Activated naive CD8-positive, alpha-beta T cell treated with anti-CD3 and anti-CD28 coated beads for 36 hours (primary cell): ENCODE measurements around the gene NOM1. TPM values are rescaled to one million over a fixed set of nuclear protein-coding genes. Genes with fewer than 3 reads are reported as not detected.
A peak's percentile ranks its signal among the peaks of the same experiment; 100 is the strongest.

Experiments used
- DNase-seq: peaks from one replicate; pipeline ENCODE4 v3.0.0; 2021
- H3K27ac Mint-ChIP-seq: one replicate; pipeline ENCODE4 v1.8.0; 2022; ENCODE audit warnings: mild to moderate bottlenecking, moderate library complexity, mixed read lengths
- H3K27me3 Mint-ChIP-seq: one replicate; pipeline ENCODE4 v1.8.0; 2022; ENCODE audit warnings: mild to moderate bottlenecking, mixed read lengths
- H3K36me3 Mint-ChIP-seq: one replicate; pipeline ENCODE4 v1.8.0; 2021; ENCODE audit warnings: mild to moderate bottlenecking, mixed read lengths
- H3K4me1 Mint-ChIP-seq: one replicate; pipeline ENCODE4 v1.8.0; 2021; ENCODE audit warnings: mixed read lengths
- H3K4me3 Mint-ChIP-seq: one replicate; pipeline ENCODE4 v1.8.0; 2022; ENCODE audit warnings: mild to moderate bottlenecking, moderate library complexity, mixed read lengths
- H3K9me3 Mint-ChIP-seq: one replicate; pipeline ENCODE4 v1.8.0; 2022; ENCODE audit warnings: mixed read lengths
- total RNA-seq, 2 experiments: library from RNA; stranded (reverse); gene quantifications; one replicate each; pipeline ENCODE4 v1.2.3, GENCODE V29; 2021

Gene NOM1
- total RNA-seq, 2 experiments from 2014 or later: 31.5 to 35.4 TPM

DNA sequence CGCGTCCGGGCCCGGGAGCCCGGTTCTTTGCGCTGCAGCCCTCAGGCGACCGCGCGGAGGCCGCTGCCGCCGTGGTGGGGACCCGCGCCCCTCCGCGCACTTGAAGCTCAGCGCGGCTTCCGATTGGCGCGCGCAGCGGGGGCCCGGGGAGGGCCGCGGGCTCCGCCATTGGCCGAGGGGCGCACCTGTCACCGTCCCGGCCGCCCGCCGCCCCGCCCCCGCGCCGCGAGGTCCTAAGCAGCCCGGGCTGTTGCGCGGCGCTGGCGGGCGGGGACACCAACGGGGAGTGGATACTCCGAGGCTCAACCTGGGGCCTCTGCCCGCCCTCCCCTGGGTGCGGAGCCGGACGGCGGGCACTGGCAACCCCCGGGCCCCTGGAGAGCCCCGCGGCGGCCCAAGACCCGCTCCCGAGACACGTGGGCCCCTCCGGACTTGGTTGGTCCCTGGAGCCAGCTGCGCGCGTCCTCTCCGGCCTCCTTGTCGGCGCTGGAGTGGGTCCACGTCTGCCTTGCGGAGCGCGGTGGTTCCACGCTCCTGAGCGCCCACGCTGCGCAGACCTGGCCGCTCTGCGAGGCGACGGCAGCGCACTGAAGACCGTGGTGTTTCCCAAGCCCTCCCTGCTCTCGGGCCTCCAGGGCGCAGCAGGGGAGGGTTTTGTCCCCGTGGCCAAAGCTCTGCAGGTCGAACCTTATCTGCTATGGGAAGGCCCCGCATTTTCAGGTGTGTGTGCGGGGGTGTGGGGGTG is 61.2 kb downstream of the NOM1 start, which contains the start of gene MNX1:
Gene MNX1 (minus strand): TSS at position 76 of the 745 bp plus-strand sequence. CDS start 313 bp downstream, outside the sequence.
- DNase-seq: peak; percentile 68
- Mint-ChIP-seq H3K9me3 (no peaks in the 10 kb centered on the region), H3K4me1 (peaks cover 14% of the 10 kb centered on the region), H3K27ac (no peak within 1 kb of the TSS), H3K36me3 (no peaks in the 10 kb centered on the region), H3K27me3 (peaks cover 88% of the 10 kb centered on the region), H3K4me3 (peak within 1 kb of the TSS; percentile 51)

DNA sequence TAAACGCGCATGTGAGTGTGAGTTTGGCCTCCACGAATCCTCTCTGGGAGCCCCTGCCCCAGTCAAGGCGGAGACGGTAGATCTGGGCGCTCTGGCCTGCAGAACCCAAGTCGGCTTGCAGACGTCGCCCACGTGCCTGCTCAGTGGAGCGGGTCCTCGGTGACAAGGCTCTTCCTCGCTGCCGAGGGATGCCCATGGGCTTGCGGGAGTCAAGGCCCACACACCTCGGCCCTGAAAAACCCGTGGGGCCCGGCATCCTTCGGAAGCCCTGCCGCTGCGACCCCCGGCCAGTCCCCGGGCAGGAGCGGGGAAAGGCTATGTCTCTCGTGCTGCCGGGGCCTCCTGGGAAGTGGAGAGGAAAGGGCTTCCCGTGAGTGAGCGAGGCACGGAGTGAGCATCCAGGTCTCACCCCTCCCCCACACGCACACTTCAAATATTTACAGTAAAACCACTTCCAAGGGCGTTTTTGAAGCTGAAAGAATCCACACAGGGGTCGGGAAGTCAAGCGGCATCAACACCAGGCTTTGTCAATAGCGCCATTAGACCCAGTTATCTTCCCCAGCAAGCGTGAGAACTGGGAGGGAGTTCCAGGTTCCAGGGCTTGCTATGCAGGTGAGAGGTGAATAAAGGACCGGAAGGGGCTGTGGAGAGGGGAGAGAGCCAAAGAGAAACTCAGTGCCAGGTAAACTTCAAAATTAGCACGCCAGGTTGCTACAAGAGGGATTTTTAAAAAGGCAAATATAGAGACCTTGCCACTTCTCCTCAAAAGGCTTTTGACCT is 62.0 kb downstream of the NOM1 start:
- no peak for DNase-seq
- H3K4me3 Mint-ChIP-seq: peak overlapping the region; percentile 48
- H3K36me3 Mint-ChIP-seq: no peaks in the 10 kb centered on the region
- no peak overlapping the region for H3K27ac Mint-ChIP-seq
- H3K9me3 Mint-ChIP-seq: no peaks in the 10 kb centered on the region
- peaks cover 20% of the 10 kb centered on the region for H3K4me1 Mint-ChIP-seq
- peaks cover 88% of the 10 kb centered on the region for H3K27me3 Mint-ChIP-seq

DNA sequence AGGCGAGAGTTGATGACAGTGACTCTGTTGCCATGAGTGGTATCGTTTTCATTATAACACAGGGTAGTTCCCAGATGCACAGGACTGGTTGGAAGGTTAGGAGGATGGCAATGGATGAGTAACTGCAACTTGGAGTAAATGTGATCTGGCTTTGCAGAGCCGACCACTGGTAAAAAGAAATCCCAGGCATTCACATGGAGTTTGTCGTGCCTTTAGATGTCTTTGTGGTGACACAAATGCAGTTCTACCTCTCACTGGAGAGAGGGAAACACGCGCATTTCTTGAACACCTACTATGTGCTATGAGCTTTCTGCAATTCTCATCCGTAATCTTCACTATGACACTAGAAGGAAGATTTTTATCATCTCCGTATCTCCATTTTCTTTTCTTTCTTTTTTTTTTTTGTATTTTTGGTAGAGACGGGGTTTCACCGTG is 62.6 kb downstream of the NOM1 start:
- DNase-seq: no peak
- no peak overlapping the region for H3K4me3 Mint-ChIP-seq
- H3K27me3 Mint-ChIP-seq: peaks cover 88% of the 10 kb centered on the region
- H3K36me3 Mint-ChIP-seq: no peaks in the 10 kb centered on the region
- H3K27ac Mint-ChIP-seq: no peak overlapping the region
- no peaks in the 10 kb centered on the region for H3K9me3 Mint-ChIP-seq
- H3K4me1 Mint-ChIP-seq: peaks cover 25% of the 10 kb centered on the region

DNA sequence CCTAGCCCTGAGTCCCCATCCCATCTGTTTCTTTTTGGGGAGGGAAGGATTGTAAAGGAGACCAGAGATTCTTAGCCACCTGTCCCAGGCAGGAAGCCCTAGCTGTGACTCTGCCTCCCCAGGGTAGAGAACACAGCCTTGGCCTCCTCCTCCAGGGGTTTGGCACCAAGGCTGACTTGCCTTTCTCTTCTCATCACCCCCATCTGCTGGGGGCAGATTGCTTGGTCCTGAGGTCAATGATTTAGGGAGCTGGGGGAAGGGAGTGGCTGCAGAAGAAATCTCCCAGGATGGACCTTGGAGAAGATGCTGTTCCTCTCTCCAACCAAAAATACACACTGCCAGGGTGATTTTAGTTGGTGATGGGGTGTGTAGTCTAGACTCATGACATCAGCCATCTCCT is 63.6 kb downstream of the NOM1 start:
- H3K4me1 Mint-ChIP-seq: peaks cover 27% of the 10 kb centered on the region
- H3K9me3 Mint-ChIP-seq: no peaks in the 10 kb centered on the region
- no peak for DNase-seq
- peaks cover 85% of the 10 kb centered on the region for H3K27me3 Mint-ChIP-seq
- H3K36me3 Mint-ChIP-seq: no peaks in the 10 kb centered on the region
- H3K4me3 Mint-ChIP-seq: no peak overlapping the region
- no peak overlapping the region for H3K27ac Mint-ChIP-seq

DNA sequence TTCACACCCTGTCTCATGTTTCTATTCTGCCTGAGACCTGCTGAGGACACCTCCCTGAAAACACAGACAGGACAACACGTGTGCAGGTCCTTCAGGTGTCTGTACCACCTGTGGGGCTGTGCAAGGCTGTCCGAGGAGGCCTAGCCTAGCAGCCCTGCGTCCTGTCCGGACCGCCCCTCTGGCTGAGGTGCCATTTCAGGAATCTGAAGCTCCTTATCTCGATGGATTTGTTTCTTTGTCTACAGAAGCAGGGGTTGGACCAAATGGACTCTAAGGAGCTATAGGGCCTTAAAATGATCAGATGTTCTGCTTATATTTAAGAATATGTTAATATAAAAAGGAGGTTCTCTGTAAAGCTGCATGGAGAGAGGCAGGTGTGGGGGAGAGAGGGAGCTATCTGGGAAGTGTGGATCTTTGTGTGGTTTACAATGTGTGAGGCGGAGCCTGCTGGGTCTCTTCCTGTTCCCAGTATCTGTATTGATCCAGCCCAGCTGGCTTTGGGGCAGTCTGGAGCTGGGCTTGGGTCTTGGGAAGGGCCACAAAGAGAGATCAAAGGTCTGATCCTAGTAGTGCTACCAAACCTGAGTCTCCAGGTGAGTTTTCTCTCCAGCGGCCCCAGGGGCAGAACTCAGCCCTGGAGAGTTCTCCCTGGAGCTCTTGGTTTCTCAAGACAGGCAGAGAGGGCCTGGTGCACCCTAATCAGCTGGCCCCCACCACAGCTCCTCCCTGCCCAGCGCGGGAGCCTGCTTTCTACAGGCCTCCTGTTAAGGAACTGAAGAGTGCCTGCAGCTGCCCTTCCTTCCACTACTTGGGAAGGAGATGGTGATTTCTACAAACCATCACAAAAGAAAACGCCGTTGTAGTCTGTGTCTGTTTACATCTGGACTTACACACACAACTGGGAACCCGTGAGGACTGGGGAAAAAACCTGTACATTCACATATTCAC is 64.4 kb downstream of the NOM1 start:
- Mint-ChIP-seq H3K27me3 (peaks cover 84% of the 10 kb centered on the region), H3K4me3 (no peak overlapping the region), H3K4me1 (peaks cover 31% of the 10 kb centered on the region), H3K27ac (no peak overlapping the region), H3K9me3 (no peaks in the 10 kb centered on the region), H3K36me3 (no peaks in the 10 kb centered on the region)
- DNase-seq: no peak

DNA sequence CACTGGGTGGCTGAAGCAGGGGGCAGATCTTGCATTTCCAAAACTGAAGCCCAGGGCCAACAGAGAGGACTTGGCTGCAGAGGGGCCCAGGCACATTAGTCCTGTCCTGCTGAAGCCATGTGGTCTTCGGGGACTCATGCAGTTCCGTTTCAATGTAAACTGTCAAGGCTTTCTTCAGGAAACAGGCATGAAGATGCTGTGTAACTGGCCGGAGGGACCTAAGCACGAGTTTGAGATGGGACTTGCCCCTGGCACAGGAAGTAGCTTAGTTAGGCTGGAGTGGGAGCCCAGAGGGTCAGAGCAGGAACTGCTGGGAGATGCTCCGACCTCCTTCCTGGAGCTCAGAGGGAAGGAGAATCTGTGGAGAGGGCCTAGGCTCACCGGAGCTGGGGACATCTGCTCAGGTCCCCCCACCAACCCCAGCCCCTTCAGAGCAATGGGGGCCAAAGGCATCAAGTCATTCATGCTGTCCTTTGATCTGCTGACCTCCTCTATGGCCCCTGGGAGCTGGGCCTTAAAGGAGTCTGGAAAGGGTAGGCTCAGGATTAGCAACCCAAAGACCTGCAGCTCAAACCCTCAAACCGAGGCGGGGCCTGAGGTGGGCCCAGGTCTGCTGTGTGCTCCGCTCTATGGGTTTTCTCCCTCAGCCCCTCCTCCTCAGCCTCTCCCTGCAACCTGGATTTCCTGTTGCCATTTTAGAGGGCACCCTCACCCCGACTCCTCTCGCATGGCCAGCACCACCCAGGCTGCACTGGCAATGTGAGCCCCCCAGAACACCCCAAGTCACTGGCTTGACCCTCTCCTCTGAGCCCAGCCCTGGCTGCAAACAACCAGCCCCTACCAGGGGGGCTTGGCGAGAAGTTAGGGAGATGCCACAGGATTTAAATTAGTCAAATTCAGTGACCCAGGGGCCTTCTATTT is 65.4 kb downstream of the NOM1 start:
- Mint-ChIP-seq H3K9me3 (no peaks in the 10 kb centered on the region), H3K4me1 (peaks cover 29% of the 10 kb centered on the region), H3K27me3 (peaks cover 87% of the 10 kb centered on the region), H3K27ac (no peak overlapping the region), H3K36me3 (no peaks in the 10 kb centered on the region), H3K4me3 (no peak overlapping the region)
- DNase-seq: no peak

DNA sequence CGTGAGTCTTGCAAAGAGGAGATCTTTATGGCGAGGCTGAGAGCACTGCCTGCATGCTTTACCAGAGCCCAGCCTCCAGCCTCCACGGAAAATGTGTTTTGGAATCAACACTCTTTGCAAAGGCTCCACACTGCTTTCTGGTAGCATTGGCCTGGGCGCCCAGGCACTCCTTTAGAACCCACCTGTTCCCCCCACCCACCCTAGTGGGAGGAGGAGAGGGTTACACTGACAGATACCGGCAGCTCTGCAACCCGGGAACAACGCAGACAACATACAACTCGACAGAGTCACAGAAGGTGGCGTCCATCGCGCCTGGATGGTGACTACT is 66.5 kb downstream of the NOM1 start:
- Mint-ChIP-seq H3K4me1 (peaks cover 33% of the 10 kb centered on the region), H3K36me3 (no peaks in the 10 kb centered on the region), H3K27me3 (peaks cover 93% of the 10 kb centered on the region), H3K27ac (no peak overlapping the region), H3K4me3 (no peak overlapping the region), H3K9me3 (no peaks in the 10 kb centered on the region)
- DNase-seq: no peak

DNA sequence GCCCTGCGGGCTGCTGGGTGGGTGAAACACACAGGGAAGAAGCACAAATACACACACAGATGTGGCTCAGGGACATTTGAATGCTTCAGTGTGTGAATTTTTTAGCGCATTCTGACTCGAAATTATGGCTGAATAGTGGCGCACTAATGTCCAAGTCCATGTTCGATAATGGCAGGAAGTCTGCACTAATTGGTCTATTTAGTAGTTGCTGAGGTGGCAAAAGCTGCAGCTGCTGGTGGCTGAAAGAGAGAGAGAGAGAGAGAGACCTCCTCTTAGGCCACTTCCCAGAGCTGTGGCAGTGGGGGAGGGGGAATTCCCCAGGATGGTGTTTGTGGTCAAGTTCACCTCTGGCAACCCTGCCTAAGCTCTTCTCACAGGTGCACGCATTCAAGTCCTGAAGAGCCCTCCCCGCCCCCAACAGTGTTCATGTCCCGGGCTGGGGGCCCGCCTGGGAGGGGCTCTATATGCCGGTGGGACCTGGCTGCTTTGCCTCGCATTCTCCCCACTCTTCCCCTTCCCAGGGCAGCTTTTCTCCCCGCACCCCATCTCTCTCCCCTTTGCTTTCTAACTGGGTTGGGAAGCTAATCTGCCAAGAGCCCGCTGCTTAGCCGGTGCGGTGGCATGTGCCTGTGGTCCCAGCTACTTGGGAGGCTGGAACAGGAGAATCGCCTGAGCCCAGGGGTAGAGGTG is 67.0 kb downstream of the NOM1 start:
- peaks cover 31% of the 10 kb centered on the region for H3K4me1 Mint-ChIP-seq
- no peak overlapping the region for H3K4me3 Mint-ChIP-seq
- no peaks in the 10 kb centered on the region for H3K36me3 Mint-ChIP-seq
- H3K27ac Mint-ChIP-seq: no peak overlapping the region
- peaks cover 91% of the 10 kb centered on the region for H3K27me3 Mint-ChIP-seq
- H3K9me3 Mint-ChIP-seq: no peaks in the 10 kb centered on the region
- peak; percentile 72 for DNase-seq

DNA sequence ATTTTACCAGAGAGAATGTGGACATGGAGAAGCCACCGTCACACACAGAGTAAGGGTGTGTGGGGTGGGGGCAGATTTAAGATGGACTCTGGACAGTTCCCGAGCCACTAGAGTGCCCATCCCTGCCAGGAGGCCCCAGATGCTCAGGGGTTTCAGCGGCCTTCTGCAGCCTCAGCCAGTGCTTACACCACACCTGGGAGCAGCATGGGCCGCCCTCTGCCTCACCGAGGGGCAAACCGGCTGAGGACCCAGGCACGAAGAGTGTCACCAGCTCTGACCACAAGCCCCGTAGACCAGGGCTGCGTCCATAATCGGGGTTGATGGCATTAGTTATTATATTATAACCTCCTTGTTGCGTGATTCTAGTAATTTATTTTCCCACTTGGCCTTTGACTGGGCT is 67.6 kb downstream of the NOM1 start:
- Mint-ChIP-seq H3K4me1 (peaks cover 25% of the 10 kb centered on the region), H3K4me3 (no peak overlapping the region), H3K27ac (no peak overlapping the region), H3K36me3 (no peaks in the 10 kb centered on the region), H3K9me3 (no peaks in the 10 kb centered on the region), H3K27me3 (peaks cover 89% of the 10 kb centered on the region)
- DNase-seq: no peak

DNA sequence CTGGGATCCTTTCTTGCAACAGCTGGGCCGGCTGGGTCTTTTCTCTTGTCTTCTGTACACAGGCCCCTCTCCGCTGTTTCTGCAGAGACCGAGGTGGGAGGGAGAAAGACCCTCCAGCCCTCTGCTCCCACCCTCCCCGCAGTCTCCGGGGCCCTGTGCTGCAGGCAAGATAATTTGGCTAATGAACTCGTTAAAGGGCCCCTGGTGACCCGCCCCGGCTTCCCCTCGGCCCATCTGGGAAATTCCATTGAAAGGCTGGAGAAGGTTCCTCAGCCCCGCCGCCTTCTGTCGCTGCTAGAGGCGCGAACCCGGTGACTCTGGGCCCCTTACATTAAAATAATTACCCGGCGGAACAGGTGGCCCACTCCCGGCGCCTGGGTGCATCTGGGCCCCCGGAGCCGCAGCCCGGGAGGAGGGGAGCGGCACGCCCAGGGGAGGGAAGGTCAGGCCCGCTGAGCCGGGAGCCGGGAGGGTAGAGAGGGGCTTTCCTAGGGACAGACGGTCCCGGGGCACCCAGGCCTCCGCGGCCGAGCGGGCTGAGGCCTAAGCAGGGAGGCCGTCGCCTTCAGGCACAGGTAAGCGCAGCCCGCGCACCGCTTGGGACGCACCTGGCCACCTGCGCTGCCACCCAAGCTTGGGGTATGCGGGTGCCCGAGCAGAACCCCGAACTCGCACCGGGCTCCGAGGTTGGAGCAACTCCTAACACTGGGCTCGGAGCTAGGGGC is 68.3 kb downstream of the NOM1 start:
- H3K4me3 Mint-ChIP-seq: no peak overlapping the region
- H3K27ac Mint-ChIP-seq: no peak overlapping the region
- H3K9me3 Mint-ChIP-seq: no peaks in the 10 kb centered on the region
- DNase-seq: no peak
- no peaks in the 10 kb centered on the region for H3K36me3 Mint-ChIP-seq
- peaks cover 89% of the 10 kb centered on the region for H3K27me3 Mint-ChIP-seq
- H3K4me1 Mint-ChIP-seq: peaks cover 30% of the 10 kb centered on the region

DNA sequence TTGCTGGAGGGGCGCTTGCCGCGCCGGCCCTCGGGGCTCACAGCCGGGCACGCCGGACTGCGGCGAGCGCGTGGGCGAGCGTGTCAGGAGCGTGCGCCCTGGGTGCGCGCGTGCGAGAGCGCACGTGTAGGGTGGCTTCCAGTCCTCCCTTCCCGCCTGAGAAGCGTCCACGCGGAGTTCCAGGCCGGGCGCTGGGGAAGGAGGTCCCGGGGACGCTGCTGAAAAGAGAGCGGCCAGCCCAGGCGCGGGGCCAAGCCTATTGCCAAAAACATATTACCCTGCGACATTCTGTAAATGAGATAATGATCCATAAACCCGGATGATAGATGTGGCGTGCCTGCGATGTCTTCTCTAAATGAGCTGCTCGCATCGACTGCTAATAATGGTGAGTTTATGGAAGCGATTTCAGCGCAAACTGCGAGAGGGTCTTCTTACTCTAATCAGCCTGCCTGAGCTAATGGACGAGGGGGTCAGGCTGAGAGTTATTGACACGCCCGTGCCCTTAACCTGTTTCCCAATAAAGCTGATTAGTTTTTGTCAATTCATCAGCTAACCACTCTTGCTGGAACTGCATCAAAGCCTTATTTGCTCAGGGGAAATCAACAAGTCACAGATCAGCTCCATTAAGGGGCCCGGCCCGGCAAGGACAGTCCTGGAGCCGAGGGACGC is 69.0 kb downstream of the NOM1 start:
- H3K4me1 Mint-ChIP-seq: peaks cover 31% of the 10 kb centered on the region
- DNase-seq: no peak
- peaks cover 89% of the 10 kb centered on the region for H3K27me3 Mint-ChIP-seq
- H3K36me3 Mint-ChIP-seq: no peaks in the 10 kb centered on the region
- H3K4me3 Mint-ChIP-seq: peak overlapping the region; percentile 19
- H3K27ac Mint-ChIP-seq: no peak overlapping the region
- H3K9me3 Mint-ChIP-seq: no peaks in the 10 kb centered on the region

DNA sequence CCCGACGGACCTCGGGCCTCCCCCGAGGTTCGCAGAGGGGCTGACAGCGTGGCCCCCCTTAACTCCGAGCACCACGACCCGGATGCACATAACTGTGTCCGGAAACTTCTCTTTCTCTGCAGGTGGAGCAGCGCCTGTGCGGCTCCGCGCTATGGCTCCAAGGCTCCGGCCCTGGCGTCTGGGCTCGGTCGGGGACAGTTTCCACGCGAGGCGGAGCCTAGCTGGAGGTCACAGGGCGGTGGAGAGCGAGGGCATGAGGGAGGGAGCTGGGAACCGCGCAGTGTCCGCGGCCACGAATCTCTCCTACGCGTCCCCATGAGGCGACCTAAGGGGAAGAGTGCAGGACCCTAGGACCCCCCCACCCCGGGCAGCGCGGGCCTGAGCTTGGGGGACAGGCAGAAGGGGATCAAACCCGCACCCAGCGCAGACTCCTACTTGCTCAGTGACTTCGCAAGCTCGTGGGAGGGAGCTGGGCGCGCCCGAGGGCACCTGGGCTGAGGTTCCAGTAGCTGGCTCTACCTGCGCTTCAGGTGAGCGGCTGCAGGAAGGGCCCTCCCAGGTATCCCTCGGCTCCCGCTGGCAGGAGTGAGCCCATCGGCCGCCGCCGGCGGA is 69.6 kb downstream of the NOM1 start:
- Mint-ChIP-seq H3K27me3 (peaks cover 89% of the 10 kb centered on the region), H3K36me3 (no peaks in the 10 kb centered on the region), H3K4me1 (peaks cover 31% of the 10 kb centered on the region), H3K27ac (no peak overlapping the region), H3K9me3 (no peaks in the 10 kb centered on the region), H3K4me3 (peak overlapping the region; percentile 73)
- DNase-seq: no peak
